Tibial nerve (tissue), 4 donors: ENCODE data around the gene LIN52. TPM values are rescaled to one million over a fixed set of nuclear protein-coding genes. Genes with fewer than 3 reads are reported as not detected.
"Not testable (repeated sequence)": the region's sequence is repeated elsewhere in the genome, so short reads cannot be mapped to it uniquely, and the experiment has no call there.

Experiments
- DNase-seq, 2 donors: peaks; one replicate each; pipeline ENCODE4 v3.0.0-alpha.2; 2019; ENCODE audit warnings: low spot score in 2 of 2
- H3K27ac ChIP-seq, 4 donors: fragments of 200-600 bp; sonication (generic) in 3 of 4; one replicate each; pipeline ENCODE4 v1.5.1; 2017 to 2019; ENCODE audit warnings: mild to moderate bottlenecking in 1 of 4
- H3K27me3 ChIP-seq, 2 donors: fragments of 200-600 bp; sonication (generic) in 1 of 2; one replicate each; pipeline versions ENCODE4 v1.5.1 to v1.6.0; 2017 to 2019
- H3K36me3 ChIP-seq, 3 donors: fragments of 200-600 bp; sonication (generic); one replicate each; pipeline ENCODE4 v1.5.1; 2018 to 2019
- H3K4me1 ChIP-seq, 4 donors: fragments of 200-600 bp; sonication (generic) in 3 of 4; one replicate each; pipeline ENCODE4 v1.5.1; 2017 to 2019
- H3K4me3 ChIP-seq, 4 donors: fragments of 200-600 bp; sonication (generic) in 3 of 4; one replicate each; pipeline ENCODE4 v1.5.1; 2017 to 2019; ENCODE audit warnings: mild to moderate bottlenecking in 1 of 4, moderate library complexity in 1 of 4
- H3K9me3 ChIP-seq, 4 donors: fragments of 200-600 bp; sonication (generic) in 3 of 4; one replicate each; pipeline ENCODE4 v1.5.1; 2017 to 2019
- EP300 ChIP-seq, 2 donors: sonication (generic); formaldehyde crosslinking; IDR thresholded peaks; one replicate each; pipeline ENCODE4 v1.6.1; 2017; ENCODE audit warnings: antibody characterized with exemption in 2 of 2, mild to moderate bottlenecking in 1 of 2
- POLR2A ChIP-seq, 2 donors: fragments of 450-650 bp; IDR thresholded peaks; one replicate each; pipeline ENCODE4 v1.6.1; 2017; ENCODE audit warnings: antibody characterized with exemption in 2 of 2, mild to moderate bottlenecking in 2 of 2, moderate library complexity in 2 of 2
- WGBS, 2 donors: methylation state at CpG; one replicate each; pipeline ENCODE4 v1.1.5; 2018; 5-methylcytosine and 5-hydroxymethylcytosine counted together
- total RNA-seq, 4 donors: library from RNA; depleted of rRNA; stranded (reverse); fragments of >200 nt; gene quantifications; one replicate each; pipeline ENCODE4 v1.1.0, GENCODE V29; 2016
- TF ChIP-seq, protein P1 (sequence below), 5 experiments: fragments of 200-600 bp in 3 of 5; fragments of 450-650 bp in 2 of 5; sonication (generic) in 3 of 5; IDR thresholded peaks; one replicate each; pipeline ENCODE4 v1.5.1; 2016 to 2019; ENCODE audit warnings: antibody characterized with exemption in 5 of 5, mild to moderate bottlenecking in 3 of 5, moderate library complexity in 2 of 5

The LIN52 gene
- total RNA-seq, 4 donors from 2014 or later, result 10.2 to 15.7 (median 12.7) TPM

DNA sequence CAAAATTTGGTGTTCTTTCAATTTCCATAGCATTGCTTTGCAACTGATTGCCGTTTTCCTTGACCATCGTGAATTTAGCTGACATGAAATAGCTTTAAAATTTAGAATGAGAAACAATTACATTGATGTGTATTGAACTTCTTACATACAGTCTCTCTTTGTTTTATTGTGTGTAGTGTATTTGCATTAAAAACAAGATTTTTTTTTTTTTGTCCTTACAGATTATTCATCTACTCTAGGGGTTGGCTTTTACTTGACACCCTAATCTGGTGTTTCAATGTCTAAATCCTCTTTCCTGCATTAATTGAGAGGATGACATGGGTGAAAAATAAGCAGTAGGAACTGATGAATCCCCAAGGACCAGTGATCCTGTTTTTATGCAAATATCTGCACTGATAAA lies 20.6 kb downstream of the LIN52 start:
- WGBS, 2 donors, result 68 to 77% methylated on average over 2 of the region's 2 CpGs
- no peak for DNase-seq
- Histone ChIP-seq H3K9me3 (no peaks in the 10 kb centered on the region), H3K4me1 (peaks cover 0 to 6% (median 0%) of the 10 kb centered on the region in 4 donors), H3K27me3 (no peaks in the 10 kb centered on the region), H3K4me3 (no peak overlapping the region), H3K27ac (no peak overlapping the region), H3K36me3 (peaks cover 0 to 57% (median 3%) of the 10 kb centered on the region in 3 donors)
- TF ChIP-seq, protein P1, sequence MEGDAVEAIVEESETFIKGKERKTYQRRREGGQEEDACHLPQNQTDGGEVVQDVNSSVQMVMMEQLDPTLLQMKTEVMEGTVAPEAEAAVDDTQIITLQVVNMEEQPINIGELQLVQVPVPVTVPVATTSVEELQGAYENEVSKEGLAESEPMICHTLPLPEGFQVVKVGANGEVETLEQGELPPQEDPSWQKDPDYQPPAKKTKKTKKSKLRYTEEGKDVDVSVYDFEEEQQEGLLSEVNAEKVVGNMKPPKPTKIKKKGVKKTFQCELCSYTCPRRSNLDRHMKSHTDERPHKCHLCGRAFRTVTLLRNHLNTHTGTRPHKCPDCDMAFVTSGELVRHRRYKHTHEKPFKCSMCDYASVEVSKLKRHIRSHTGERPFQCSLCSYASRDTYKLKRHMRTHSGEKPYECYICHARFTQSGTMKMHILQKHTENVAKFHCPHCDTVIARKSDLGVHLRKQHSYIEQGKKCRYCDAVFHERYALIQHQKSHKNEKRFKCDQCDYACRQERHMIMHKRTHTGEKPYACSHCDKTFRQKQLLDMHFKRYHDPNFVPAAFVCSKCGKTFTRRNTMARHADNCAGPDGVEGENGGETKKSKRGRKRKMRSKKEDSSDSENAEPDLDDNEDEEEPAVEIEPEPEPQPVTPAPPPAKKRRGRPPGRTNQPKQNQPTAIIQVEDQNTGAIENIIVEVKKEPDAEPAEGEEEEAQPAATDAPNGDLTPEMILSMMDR (IDR thresholded peaks at IDR 0.05), result no peak
- no peak for TF ChIP-seq EP300 (IDR thresholded peaks at IDR 0.05)
- no peak for TF ChIP-seq POLR2A (IDR thresholded peaks at IDR 0.05)

DNA sequence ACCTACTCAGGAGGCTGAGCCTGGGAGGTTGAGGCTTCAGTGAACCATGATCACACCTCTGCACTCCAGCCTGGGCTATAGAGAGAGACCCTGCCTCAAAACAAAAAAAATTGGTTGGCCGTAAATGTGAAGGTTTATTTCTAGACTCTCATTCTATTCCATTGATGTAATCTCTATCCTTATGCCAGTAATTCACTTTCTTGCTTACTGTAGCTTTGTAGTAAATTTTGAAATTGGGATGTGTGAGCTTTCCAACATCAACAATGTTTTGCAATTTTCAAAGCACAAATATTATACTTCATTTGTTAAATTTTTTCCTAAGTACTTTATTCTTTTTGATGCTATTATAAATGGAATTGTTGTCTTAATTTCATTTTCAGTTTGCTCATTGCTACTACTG lies 24.6 kb downstream of the LIN52 start:
- TF ChIP-seq POLR2A (IDR thresholded peaks at IDR 0.05) (no peak), EP300 (IDR thresholded peaks at IDR 0.05) (no peak)
- TF ChIP-seq, protein P1 (IDR thresholded peaks at IDR 0.05), result no peak
- WGBS, 2 donors, result 29 to 71% methylated on average over 1 of the region's 1 CpG
- peaks cover 0 to 38% (median 3%) of the 10 kb centered on the region in 3 donors for H3K36me3 ChIP-seq

DNA sequence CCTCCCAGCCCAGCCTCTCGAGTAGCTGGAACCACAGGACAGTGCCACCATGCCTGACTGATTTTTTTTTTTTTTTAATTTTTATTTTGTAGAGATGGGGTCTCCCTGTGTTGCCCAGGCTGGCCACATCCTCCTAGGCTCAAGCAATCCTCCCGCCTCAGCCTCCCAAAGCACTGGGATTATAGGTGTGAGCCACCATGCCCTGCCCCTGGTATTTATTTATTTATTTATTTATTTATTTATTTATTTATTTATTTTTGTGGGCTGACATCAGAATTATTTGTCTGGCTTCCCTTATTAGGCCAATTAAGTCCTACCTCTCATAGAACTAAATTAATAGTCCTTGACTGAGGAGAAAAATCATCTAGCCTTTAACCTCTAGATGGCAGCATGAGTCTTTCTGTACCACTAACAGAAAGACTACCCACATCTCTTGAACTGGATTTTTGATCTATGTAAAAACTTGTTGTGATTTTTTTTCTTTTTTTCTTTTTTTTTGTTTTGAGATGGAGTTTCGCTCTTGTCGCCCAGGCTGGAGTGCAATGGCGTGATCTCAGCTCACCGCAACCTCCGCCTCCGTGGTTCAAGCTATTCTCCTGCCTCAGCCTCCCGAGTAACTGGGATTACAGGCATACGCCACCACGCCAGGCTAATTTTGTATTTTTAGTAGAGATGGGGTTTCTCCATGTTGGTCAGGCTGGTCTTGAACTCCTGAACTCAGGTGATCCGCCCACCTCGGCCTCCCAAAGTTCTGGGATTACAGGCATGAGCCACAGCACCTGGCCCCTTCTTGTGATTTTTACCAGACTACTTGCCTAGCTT lies 26.9 kb downstream of the LIN52 start:
- TF ChIP-seq, protein P1 (IDR thresholded peaks at IDR 0.05), result peak; percentile 31 to 53 (median 47)
- 87 to 89% methylated on average over 12 to 13 of the region's 13 CpGs for WGBS, 2 donors
- DNase-seq, H3K4me1 ChIP-seq, H3K27ac ChIP-seq, H3K4me3 ChIP-seq, H3K27me3 ChIP-seq, H3K9me3 ChIP-seq: not testable (repeated sequence)
- H3K36me3 ChIP-seq, result peaks cover 0 to 34% (median under 1%) of the 10 kb centered on the region in 3 donors

More for the DNA sequence above, 24.6 kb downstream of the LIN52 start:
- Histone ChIP-seq H3K4me3 (no peak overlapping the region), H3K9me3 (no peaks in the 10 kb centered on the region), H3K4me1 (peaks cover 0 to 6% (median 0%) of the 10 kb centered on the region in 4 donors), H3K27me3 (no peaks in the 10 kb centered on the region), H3K27ac (no peak overlapping the region)
- DNase-seq, result no peak

DNA sequence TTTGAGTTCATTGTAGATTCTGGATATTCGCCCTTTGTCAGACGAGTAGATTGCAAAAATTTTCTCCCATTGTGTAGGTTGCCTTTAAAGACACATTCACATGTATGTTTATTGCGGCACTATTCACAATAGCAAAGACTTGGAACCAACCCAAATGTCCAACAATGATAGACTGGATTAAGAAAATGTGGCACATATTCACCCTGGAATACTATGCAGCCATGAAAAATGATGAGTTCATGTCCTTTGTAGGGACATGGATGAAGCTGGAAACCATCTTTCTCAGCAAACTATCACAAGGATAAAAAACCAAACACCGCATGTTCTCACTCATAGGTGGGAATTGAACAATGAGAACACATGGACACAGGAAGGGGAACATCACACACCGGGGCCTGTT lies 40.7 kb downstream of the LIN52 start:
- not testable (repeated sequence) for DNase-seq, H3K27ac ChIP-seq, H3K9me3 ChIP-seq, H3K4me3 ChIP-seq, H3K4me1 ChIP-seq, H3K27me3 ChIP-seq
- 72 to 94% methylated on average over 4 of the region's 5 CpGs for WGBS, 2 donors
- H3K36me3 ChIP-seq, result peaks cover 0 to 16% (median 0%) of the 10 kb centered on the region in 3 donors

DNA sequence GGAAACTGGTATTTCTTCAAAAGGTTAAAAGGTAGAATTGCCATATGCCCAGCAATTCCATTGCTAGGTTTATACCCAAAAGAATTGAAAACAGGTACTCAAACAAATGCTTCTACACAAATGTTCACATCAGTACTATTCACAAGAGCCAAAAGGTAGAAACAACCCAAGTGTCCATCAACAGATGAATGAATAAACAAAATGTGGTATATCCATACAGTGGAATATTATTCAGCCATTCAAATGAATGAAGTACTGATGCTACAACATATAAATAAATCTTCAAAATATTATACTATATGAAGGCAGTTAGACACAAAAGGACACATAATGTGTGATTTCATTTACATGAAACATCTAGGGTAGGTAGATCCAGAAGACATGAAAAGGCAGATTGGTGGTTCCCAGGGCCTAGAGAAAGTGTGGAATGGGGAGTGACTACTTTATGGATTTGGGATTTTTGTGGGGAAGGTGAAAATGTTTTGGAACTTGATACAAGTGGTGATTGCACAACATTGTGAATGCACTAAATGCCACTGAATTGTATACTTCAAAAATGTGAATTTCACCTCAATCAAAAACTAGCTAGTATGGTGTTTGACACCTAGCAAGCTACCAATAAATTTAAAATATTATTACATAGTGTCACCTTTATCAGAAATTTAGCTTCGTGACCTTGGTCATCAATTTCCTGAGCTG lies 41.7 kb downstream of the LIN52 start:
- Histone ChIP-seq H3K4me1 (no peaks in the 10 kb centered on the region), H3K9me3 (no peaks in the 10 kb centered on the region), H3K27me3 (no peaks in the 10 kb centered on the region), H3K36me3 (peaks cover 0 to 16% (median 0%) of the 10 kb centered on the region in 3 donors), H3K27ac (no peak overlapping the region), H3K4me3 (no peak overlapping the region)
- TF ChIP-seq EP300 (IDR thresholded peaks at IDR 0.05), result no peak
- TF ChIP-seq POLR2A (IDR thresholded peaks at IDR 0.05), result no peak
- TF ChIP-seq, protein P1 (IDR thresholded peaks at IDR 0.05), result no peak
- DNase-seq, result no peak
- WGBS, 2 donors, result 98 to 100% methylated on average over 1 of the region's 1 CpG
